ENCODE data around the gene UNC119B.

Gene UNC119B

DNA sequence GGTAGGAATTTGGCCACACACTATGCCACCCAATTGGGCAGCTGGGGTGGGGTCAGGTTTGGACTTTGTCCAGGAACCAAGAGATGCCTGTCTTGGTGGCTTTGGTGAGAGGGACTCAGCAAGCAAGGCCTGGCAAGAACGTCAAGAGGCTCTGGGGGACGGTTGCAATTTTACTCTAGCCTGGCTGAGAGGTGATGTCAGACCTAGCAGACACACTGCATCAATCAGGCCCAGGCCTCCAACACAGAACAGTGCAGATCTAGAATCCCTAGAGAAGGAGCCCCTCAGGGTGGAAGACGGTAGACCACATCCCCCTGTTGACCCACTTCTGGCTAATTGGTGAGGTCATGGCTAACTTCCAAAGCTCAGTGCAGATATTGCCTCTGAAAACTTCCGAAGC lies 1.6 kb upstream of the UNC119B start:
- no peak overlapping the region for H3K4me3 ChIP-seq (ENCODE audit: low read depth, low read length)
- TF ChIP-seq, protein P1, sequence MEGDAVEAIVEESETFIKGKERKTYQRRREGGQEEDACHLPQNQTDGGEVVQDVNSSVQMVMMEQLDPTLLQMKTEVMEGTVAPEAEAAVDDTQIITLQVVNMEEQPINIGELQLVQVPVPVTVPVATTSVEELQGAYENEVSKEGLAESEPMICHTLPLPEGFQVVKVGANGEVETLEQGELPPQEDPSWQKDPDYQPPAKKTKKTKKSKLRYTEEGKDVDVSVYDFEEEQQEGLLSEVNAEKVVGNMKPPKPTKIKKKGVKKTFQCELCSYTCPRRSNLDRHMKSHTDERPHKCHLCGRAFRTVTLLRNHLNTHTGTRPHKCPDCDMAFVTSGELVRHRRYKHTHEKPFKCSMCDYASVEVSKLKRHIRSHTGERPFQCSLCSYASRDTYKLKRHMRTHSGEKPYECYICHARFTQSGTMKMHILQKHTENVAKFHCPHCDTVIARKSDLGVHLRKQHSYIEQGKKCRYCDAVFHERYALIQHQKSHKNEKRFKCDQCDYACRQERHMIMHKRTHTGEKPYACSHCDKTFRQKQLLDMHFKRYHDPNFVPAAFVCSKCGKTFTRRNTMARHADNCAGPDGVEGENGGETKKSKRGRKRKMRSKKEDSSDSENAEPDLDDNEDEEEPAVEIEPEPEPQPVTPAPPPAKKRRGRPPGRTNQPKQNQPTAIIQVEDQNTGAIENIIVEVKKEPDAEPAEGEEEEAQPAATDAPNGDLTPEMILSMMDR (IDR thresholded peaks at IDR 0.05; ENCODE audit: low read depth, low read length, missing control alignments) = no peak
- no peak for DNase-seq (ENCODE audit: low read depth)

DNA sequence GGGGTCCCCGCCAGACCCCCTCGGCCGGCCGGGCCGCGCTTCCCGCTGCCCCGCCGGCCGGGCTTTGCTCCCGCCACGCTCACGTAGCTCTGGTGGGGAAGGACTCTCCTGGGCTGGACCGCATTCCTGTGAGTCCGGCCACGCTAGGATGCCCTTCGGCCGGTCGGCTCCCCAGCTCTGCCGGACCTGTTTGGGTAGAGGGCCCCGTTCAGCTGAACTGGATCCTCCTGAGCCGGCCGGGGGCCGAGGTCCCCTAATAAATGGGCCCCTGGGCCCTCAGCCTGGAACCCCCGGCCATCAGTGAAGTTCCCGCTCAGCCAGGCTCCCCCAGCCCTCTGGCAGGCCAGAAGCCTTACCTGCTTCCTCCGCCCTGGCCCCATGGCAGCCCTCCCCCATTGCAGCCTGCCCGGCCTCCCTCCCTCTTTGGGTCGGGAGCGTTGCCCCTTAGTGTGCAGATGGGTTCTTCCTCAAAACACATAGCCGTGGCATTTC lies 593 bp downstream of the UNC119B start:
- H3K4me3 ChIP-seq (ENCODE audit: low read depth, low read length) = peak overlapping the region; percentile 80
- no peak for DNase-seq (ENCODE audit: low read depth)
- TF ChIP-seq, protein P1 (IDR thresholded peaks at IDR 0.05; ENCODE audit: low read depth, low read length, missing control alignments) = no peak

DNA sequence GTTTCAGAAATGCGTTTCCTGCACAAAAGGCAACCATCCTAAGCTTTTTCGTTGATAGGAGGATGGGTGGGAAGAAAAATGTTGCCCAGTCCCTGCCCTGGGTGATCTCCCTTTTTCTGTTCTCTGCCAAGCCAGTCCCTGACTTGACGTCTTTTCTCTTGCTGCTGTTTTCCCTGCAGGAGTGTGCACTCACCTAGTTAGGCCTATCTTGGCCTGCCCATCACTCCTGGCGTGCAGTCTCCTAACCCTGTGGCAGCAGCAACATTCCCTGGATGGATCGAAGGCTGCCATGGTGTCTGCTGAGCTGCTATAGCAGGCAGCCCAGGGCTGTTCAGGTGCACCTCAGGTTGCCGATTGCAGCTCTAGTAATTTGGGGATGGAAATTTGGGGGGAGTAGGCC lies 1.2 kb downstream of the UNC119B start:
- TF ChIP-seq, protein P1 (IDR thresholded peaks at IDR 0.05; ENCODE audit: low read depth, low read length, missing control alignments) = no peak
- DNase-seq (ENCODE audit: low read depth) = no peak
- peak overlapping the region; percentile 80 for H3K4me3 ChIP-seq (ENCODE audit: low read depth, low read length)

DNA sequence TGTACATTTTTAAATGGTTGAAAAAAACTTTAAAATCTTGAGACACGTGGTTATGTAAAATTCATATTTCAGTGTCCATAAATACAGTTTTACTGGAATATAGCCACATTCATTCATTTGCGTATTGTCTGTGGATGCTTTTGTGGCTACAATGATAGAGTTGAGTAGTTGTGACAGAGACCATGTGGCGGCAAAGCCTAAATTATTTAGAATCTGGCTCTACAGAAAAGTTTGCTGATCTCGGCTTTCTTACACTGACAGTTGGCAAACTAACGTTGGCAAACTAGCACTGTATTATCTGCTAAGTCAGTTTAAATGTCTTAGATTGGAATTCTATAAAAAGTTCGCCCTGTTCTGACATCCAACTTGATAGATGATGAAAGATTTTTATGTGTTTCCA lies 2.4 kb downstream of the UNC119B start:
- no peak overlapping the region for H3K4me3 ChIP-seq (ENCODE audit: low read depth, low read length)
- TF ChIP-seq, protein P1 (IDR thresholded peaks at IDR 0.05; ENCODE audit: low read depth, low read length, missing control alignments) = no peak
- DNase-seq (ENCODE audit: low read depth) = no peak

DNA sequence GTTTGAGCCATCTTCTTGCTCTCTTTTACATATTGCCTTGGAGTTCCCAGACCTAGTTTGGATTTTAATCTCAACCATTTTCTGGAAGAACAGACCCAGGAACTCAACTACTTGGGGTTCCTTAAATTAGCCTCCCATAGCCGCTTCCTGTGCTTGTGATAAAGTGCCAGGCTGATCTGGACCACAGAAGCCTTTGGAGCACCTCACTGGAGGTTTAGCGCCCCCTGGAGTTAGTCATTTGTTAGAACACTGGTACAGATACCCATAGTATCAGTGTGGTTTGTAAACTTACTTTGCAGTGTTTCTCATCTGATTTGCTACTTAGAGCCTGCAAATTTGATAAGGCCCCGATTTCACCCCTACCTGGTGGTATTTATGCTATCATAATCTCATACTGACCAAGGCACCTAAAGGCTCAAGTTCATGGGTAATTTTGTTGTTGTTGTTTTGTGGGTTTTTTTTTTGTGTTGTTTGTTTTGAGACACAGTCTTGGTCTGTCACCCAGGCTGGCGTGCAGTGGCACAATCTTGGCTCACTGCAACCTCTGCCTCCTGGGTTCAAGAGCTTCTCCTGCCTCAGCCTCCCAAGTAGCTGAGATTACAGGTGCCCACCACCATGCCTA lies 3.7 kb downstream of the UNC119B start:
- no peak overlapping the region for H3K4me3 ChIP-seq (ENCODE audit: low read depth, low read length)
- DNase-seq (ENCODE audit: low read depth) = peak; percentile 52
- TF ChIP-seq, protein P1 (IDR thresholded peaks at IDR 0.05; ENCODE audit: low read depth, low read length, missing control alignments) = peak; percentile 80

DNA sequence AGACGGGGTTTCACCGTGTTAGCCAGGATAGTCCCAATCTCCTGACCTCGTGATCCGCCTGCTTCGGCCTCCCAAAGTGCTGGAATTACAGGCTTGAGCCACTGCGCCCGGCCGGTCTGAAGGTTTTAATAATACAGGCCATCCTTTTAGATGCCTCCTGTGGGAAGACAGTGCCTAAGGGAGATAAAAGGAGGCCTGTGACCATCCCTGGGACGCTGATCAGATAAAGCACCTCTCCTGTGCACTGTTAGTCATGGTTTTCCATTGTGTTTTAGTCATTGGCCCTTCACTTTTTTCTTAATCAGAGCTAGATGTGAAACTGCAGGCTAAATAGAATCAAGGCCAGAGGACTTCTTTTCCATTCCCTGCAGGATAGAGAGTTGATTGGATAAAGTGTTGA lies 7.8 kb downstream of the UNC119B start:
- TF ChIP-seq, protein P1 (IDR thresholded peaks at IDR 0.05; ENCODE audit: low read depth, low read length, missing control alignments) = no peak
- no peak overlapping the region for H3K4me3 ChIP-seq (ENCODE audit: low read depth, low read length)
- DNase-seq (ENCODE audit: low read depth) = no peak

DNA sequence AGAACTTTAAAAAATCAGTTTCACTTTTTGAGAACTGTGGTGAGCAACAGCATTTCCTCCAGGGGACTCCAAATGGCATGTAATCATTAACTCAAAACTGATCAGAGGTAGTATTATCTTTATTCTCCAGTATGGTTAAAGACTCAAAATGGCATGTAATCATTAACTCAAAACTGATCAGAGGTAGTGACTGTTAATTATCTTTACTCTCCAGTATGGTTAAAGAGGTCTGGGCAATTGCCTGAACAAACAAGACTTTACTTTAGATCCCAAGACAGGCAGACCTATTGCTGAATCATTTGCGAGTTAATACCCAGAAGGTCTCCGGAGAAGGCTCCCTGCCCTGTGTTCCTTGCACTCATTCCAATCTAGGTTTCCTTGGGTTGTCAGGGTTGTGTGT lies 8.8 kb downstream of the UNC119B start:
- no peak for DNase-seq (ENCODE audit: low read depth)
- TF ChIP-seq, protein P1 (IDR thresholded peaks at IDR 0.05; ENCODE audit: low read depth, low read length, missing control alignments) = no peak
- H3K4me3 ChIP-seq (ENCODE audit: low read depth, low read length) = no peak overlapping the region
